Measurements from ENCODE around the gene FILIP1L. TPM values are rescaled to one million over a fixed set of nuclear protein-coding genes. Genes with fewer than 3 reads are reported as not detected.
"Not testable (repeated sequence)": the region's sequence is repeated elsewhere in the genome, so short reads cannot be mapped to it uniquely, and the experiment has no call there.

Gene FILIP1L
- total and polyA plus RNA-seq, 11 donors, result 18.2 to 120 (median 77.3) TPM

DNA sequence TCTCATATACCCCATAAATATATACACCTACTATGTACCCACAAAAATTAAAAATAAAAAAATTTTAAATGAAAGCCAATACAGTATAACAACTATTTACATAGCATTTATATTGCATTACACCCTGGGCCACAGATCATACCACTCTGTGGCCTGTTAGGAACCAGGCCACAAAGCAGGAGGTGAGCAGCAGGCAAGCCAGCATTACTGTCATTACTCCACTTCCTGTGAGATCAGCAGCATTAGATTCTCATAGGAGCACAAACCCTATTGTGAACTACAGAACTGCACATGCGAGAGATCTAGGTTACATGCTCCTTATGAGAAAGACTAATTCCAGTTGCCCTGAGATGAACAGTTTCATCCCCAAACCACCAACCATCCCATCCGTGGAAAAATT lies 17.4 kb downstream of the FILIP1L start:
- no peaks in the 10 kb centered on the region for H3K27me3 ChIP-seq
- peaks cover 0 to 36% (median 23%) of the 10 kb centered on the region in 12 donors for H3K4me1 ChIP-seq
- H3K36me3 ChIP-seq, result no peaks in the 10 kb centered on the region
- peak in 2 of 4 donors; percentile 18 to 33 for ATAC-seq
- no peaks in the 10 kb centered on the region for H3K9me3 ChIP-seq
- TF ChIP-seq, protein P1, sequence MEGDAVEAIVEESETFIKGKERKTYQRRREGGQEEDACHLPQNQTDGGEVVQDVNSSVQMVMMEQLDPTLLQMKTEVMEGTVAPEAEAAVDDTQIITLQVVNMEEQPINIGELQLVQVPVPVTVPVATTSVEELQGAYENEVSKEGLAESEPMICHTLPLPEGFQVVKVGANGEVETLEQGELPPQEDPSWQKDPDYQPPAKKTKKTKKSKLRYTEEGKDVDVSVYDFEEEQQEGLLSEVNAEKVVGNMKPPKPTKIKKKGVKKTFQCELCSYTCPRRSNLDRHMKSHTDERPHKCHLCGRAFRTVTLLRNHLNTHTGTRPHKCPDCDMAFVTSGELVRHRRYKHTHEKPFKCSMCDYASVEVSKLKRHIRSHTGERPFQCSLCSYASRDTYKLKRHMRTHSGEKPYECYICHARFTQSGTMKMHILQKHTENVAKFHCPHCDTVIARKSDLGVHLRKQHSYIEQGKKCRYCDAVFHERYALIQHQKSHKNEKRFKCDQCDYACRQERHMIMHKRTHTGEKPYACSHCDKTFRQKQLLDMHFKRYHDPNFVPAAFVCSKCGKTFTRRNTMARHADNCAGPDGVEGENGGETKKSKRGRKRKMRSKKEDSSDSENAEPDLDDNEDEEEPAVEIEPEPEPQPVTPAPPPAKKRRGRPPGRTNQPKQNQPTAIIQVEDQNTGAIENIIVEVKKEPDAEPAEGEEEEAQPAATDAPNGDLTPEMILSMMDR (IDR thresholded peaks at IDR 0.05), result no peak
- no peak for TF ChIP-seq POLR2A (IDR thresholded peaks at IDR 0.05)
- no peak for DNase-seq
- no peak overlapping the region for H3K4me3 ChIP-seq
- intact Hi-C loops (cut with DNase I), result no loop called here
- peak overlapping the region in 10 of 12 donors; percentile 36 to 88 (median 80) for H3K27ac ChIP-seq
- 83 to 92% (median 90%) methylated on average over 2 of the region's 2 CpGs for WGBS, 4 donors

DNA sequence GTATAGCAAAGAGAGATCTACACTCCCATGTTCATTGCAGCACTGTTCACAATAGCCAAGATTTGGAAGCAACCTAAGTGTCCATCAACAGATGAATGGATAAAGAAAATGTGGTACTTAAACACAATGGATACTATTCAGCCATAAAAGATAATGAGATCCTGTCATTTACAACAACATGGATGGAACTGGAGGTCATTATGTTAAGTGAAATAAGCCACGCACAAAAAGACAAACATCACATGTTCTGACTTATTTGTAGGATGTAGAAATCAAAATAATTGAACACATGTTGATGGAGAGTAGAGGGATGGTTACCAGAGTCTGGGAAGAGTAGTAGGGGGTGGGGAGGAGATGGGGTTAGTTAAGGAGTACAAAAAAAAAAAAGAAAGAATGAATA lies 18.0 kb downstream of the FILIP1L start:
- H3K36me3 ChIP-seq; H3K9me3 ChIP-seq; intact Hi-C loops (cut with DNase I); ATAC-seq; H3K4me3 ChIP-seq; DNase-seq; H3K27me3 ChIP-seq: not testable (repeated sequence)
- Histone ChIP-seq H3K4me1 (peaks cover 0 to 36% (median 23%) of the 10 kb centered on the region in 12 donors), H3K27ac (peak overlapping the region in 1 of 12 donors; percentile 85)
- 94 to 97% (median 96%) methylated on average over 1 of the region's 1 CpG for WGBS, 4 donors

- Histone ChIP-seq H3K4me1 (peaks cover 0 to 38% (median 31%) of the 10 kb centered on the region in 12 donors), H3K4me3 (no peak overlapping the region), H3K9me3 (no peaks in the 10 kb centered on the region), H3K27me3 (no peaks in the 10 kb centered on the region), H3K36me3 (no peaks in the 10 kb centered on the region), H3K27ac (no peak overlapping the region)
- DNase-seq (no peak), ATAC-seq (no peak)
- no peak for TF ChIP-seq POLR2A (IDR thresholded peaks at IDR 0.05)
- TF ChIP-seq, protein P1 (IDR thresholded peaks at IDR 0.05), result no peak
- 94 to 100% (median 96%) methylated on average over 1 of the region's 1 CpG for WGBS, 4 donors
- intact Hi-C loops (cut with DNase I), result no loop called here
These were observed 20.5 kb downstream of the FILIP1L start for GRCh38 chr3:100093831-100094230.

DNA sequence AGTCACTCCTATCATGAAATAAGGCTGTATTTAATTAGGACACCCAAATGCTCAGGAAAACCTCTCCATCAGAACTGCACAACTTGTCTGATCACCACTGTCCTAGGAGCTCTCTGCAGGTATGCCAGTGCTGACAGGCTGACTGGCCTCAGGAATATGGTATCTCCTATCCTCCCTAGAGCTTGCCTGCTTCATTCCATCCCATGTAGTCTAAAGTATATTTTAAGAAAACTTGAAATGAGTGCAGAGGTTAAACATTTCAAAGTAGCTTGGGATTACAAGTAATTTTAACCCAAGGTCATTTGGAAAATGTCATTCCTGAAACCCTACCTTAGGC lies 23.7 kb downstream of the FILIP1L start:
- H3K27ac ChIP-seq, result peak overlapping the region in 1 of 12 donors; percentile 6
- H3K9me3 ChIP-seq, result no peaks in the 10 kb centered on the region
- H3K27me3 ChIP-seq, result no peaks in the 10 kb centered on the region
- TF ChIP-seq POLR2A (IDR thresholded peaks at IDR 0.05), result no peak
- TF ChIP-seq, protein P1 (IDR thresholded peaks at IDR 0.05), result peak in 1 of 12 donors; percentile 4
- H3K4me3 ChIP-seq, result no peak overlapping the region
- ATAC-seq (peak in 3 of 4 donors; percentile 12 to 41 (median 16)), DNase-seq (no peak)
- H3K36me3 ChIP-seq, result no peaks in the 10 kb centered on the region
- peaks cover 0 to 35% (median 17%) of the 10 kb centered on the region in 12 donors for H3K4me1 ChIP-seq
- intact Hi-C loops (cut with DNase I), result no loop called here

Measured in heart left ventricle (tissue), 16 donors.